ENCODE data around the gene SMC6. TPM values are rescaled to one million over a fixed set of nuclear protein-coding genes. Genes with fewer than 3 reads are reported as not detected.

SMC6 gene
- total and polyA plus RNA-seq, 8 donors: 3.3 to 67.4 (median 13.4) TPM

DNA sequence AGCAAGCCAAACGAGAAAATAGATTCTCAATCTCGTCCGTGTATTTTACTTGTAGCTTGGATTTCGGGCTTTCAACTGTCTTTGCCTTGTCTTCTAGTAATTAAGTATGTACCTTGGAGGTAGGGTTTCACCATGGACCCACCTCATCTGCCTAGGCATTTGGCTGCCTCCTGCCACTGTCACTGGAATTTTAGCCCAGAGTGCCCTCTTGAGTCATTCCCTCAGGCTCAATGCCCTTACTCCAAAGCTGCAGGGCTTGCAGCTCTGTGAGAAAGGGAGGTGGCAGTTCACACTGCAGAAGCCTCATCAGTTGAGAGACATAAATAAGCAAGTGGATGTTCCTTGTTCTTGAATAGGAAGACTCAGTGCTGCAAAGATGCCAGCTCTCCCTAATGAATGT is 123.5 kb downstream of the SMC6 start:
- Histone ChIP-seq H3K27me3 (no peaks in the 10 kb centered on the region), H3K4me3 (no peak overlapping the region), H3K27ac (no peak overlapping the region), H3K9me3 (peaks cover 0 to 11% (median 0%) of the 10 kb centered on the region in 4 donors), H3K4me1 (no peaks in the 10 kb centered on the region), H3K36me3 (no peaks in the 10 kb centered on the region)
- TF ChIP-seq, protein P1, sequence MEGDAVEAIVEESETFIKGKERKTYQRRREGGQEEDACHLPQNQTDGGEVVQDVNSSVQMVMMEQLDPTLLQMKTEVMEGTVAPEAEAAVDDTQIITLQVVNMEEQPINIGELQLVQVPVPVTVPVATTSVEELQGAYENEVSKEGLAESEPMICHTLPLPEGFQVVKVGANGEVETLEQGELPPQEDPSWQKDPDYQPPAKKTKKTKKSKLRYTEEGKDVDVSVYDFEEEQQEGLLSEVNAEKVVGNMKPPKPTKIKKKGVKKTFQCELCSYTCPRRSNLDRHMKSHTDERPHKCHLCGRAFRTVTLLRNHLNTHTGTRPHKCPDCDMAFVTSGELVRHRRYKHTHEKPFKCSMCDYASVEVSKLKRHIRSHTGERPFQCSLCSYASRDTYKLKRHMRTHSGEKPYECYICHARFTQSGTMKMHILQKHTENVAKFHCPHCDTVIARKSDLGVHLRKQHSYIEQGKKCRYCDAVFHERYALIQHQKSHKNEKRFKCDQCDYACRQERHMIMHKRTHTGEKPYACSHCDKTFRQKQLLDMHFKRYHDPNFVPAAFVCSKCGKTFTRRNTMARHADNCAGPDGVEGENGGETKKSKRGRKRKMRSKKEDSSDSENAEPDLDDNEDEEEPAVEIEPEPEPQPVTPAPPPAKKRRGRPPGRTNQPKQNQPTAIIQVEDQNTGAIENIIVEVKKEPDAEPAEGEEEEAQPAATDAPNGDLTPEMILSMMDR (IDR thresholded peaks at IDR 0.05): no peak
- TF ChIP-seq POLR2AphosphoS5 (IDR thresholded peaks at IDR 0.05) (no peak), EP300 (IDR thresholded peaks at IDR 0.05) (no peak), POLR2A (IDR thresholded peaks at IDR 0.05) (no peak)
- no peak for DNase-seq
- intact Hi-C loops (cut with DNase I; ENCODE audit: low total_unique reads): no loop called here
- WGBS, 5 donors: 87 to 98% (median 96%) methylated on average over 4 of the region's 4 CpGs

DNA sequence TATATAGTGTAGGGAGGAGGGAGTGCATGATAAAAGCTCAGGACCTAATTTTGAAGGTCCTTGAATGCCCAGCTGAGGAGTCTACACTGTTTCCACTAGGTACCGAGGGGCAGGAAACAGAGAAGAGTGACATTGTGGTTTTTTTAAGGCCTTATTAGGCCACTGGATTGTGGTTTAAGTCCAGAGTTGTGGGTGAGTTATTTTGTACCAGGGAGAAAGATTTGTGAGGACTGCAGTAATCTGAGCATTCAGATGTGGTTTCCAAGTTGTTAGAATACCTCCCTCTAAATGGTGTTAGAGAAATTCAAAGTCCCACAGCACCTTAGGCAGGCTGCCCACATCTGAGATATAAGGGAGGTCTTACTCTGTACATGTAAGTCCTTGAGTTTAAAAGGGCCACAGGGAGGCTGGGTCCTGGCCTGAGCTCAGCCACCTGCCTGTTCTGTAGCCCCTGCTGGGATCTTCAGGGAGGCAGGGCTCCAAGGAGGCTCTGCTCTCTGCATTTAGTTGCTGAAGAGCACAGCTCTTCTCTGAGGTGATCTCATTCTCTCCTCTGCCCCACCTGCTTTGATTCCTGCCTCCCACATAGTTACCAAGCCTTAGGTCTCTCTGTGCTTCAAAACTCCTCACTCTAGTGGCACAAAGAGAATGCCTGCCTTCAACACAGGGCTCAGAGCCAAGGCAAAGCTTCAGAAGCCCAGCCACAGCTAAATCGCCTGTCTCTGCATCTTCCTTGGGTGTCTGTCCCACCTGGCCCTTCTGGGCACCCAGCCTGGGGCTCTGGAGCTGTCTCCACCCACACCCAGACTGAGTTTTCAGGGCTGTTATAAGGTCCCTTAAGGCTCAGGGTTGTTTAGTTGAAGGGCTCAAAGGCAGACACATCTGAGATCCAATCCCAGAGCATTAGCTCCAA is 125.0 kb downstream of the SMC6 start:
- Histone ChIP-seq H3K4me3 (no peak overlapping the region), H3K27me3 (no peaks in the 10 kb centered on the region), H3K9me3 (peaks cover 0 to 11% (median 0%) of the 10 kb centered on the region in 4 donors), H3K4me1 (no peaks in the 10 kb centered on the region), H3K36me3 (no peaks in the 10 kb centered on the region), H3K27ac (no peak overlapping the region)
- TF ChIP-seq POLR2AphosphoS5 (IDR thresholded peaks at IDR 0.05) (no peak), EP300 (IDR thresholded peaks at IDR 0.05) (no peak), POLR2A (IDR thresholded peaks at IDR 0.05) (no peak)
- TF ChIP-seq, protein P1 (IDR thresholded peaks at IDR 0.05): no peak
- intact Hi-C loops (cut with DNase I; ENCODE audit: low total_unique reads): no loop called here
- 52 to 81% (median 66%) methylated on average over 2 of the region's 2 CpGs for WGBS, 5 donors
- no peak for DNase-seq

DNA sequence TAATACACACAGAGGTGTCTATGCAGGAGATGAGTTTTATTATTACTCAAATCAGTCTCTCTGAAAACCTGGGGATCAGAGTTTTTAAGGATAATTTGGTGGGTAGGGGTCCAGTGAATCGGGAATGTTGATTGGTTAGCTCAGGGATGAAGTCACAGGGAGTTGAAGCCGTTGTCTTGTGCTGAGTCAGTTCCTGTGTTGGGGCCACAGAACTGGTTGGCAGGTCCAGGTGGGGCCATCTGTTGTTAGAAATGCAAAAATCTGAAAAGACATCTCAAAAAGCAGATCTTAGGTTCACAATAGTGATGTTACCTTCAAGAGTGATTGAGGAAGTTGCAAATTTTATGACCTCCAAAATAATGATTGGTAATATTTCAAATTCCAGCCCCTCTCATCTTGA is 126.2 kb downstream of the SMC6 start:
- Histone ChIP-seq H3K36me3 (no peaks in the 10 kb centered on the region), H3K27ac (no peak overlapping the region), H3K4me3 (no peak overlapping the region), H3K27me3 (no peaks in the 10 kb centered on the region), H3K4me1 (no peaks in the 10 kb centered on the region), H3K9me3 (peaks cover 0 to 11% (median 0%) of the 10 kb centered on the region in 4 donors)
- DNase-seq: no peak
- WGBS, 5 donors: 58 to 69% (median 62%) methylated on average over 2 of the region's 2 CpGs
- intact Hi-C loops (cut with DNase I; ENCODE audit: low total_unique reads): no loop called here
- TF ChIP-seq POLR2A (IDR thresholded peaks at IDR 0.05) (no peak), POLR2AphosphoS5 (IDR thresholded peaks at IDR 0.05) (no peak), EP300 (IDR thresholded peaks at IDR 0.05) (no peak)
- TF ChIP-seq, protein P1 (IDR thresholded peaks at IDR 0.05): no peak

DNA sequence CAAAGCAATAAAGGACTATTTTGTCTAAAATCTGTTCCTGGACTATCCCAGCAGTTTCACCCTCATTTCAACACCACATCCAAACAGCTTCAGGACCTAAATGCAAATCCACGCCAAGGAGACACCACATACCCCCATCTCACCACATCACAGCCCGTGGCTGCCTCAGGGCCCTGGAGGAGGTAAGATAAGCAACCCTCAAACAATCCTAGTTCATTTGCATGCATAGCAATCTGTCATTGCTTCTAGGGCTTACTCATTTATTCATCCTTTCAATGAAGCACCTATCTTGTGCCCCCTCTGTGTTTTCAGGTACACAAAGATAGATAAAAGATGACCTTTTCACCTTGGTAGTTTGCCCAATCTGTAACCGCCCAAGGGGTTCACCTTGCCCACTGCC is 126.6 kb downstream of the SMC6 start:
- intact Hi-C loops (cut with DNase I; ENCODE audit: low total_unique reads): no loop called here
- Histone ChIP-seq H3K4me3 (no peak overlapping the region), H3K27ac (no peak overlapping the region), H3K4me1 (no peaks in the 10 kb centered on the region), H3K9me3 (peaks cover 0 to 11% (median 0%) of the 10 kb centered on the region in 4 donors), H3K36me3 (no peaks in the 10 kb centered on the region), H3K27me3 (no peaks in the 10 kb centered on the region)
- TF ChIP-seq, protein P1 (IDR thresholded peaks at IDR 0.05): no peak
- TF ChIP-seq EP300 (IDR thresholded peaks at IDR 0.05) (no peak), POLR2AphosphoS5 (IDR thresholded peaks at IDR 0.05) (no peak), POLR2A (IDR thresholded peaks at IDR 0.05) (no peak)
- DNase-seq: no peak
- 56 to 68% (median 59%) methylated on average over 3 of the region's 3 CpGs for WGBS, 5 donors
